ENCODE data around the gene TMEM184B. TPM values are rescaled to one million over a fixed set of nuclear protein-coding genes. Genes with fewer than 3 reads are reported as not detected.

Gene TMEM184B
- total and polyA plus RNA-seq, 2 donors (not counting 1 experiment from before 2014, with no cell fraction given): 9.9 to 24.7 TPM

GRCh38 chr22:38317995-38318715, 45.3 kb upstream of the TMEM184B start:
- Histone ChIP-seq H3K4me2 (replicated peaks; ENCODE audit: low read depth, low read length, poor library complexity, severe bottlenecking) (peak overlapping the region; percentile 94), H3K79me2 (ENCODE audit: control insufficient read depth, insufficient read depth, low read length) (no peaks in the 10 kb centered on the region), H3K27me3 (replicated peaks in 1 of 4; ENCODE audit: control extremely low read depth in 1 of 4, control insufficient read depth in 3 of 4, insufficient read depth in 4 of 4, low read length in 3 of 4) (no peaks in the 10 kb centered on the region), H3K4me1 (ENCODE audit: control insufficient read depth in 2 of 2, insufficient read depth in 2 of 2, low read length in 2 of 2) (peaks cover 34 to 43% of the 10 kb centered on the region in 2 donors), H3K9ac (ENCODE audit: low read length) (peak overlapping the region; percentile 76), H3K9me3 (ENCODE audit: control extremely low read depth in 1 of 3, control insufficient read depth in 2 of 3, insufficient read depth in 1 of 3, low read length in 2 of 3) (no peaks in the 10 kb centered on the region), H2AFZ (ENCODE audit: insufficient read depth, low read depth, low read length, poor library complexity, severe bottlenecking) (peak overlapping the region; percentile 92), H4K20me1 (ENCODE audit: control insufficient read depth, insufficient read depth, low read length, poor library complexity, severe bottlenecking) (peaks cover 14% of the 10 kb centered on the region), H3K36me3 (replicated peaks in 1 of 2; ENCODE audit: control extremely low read depth in 1 of 2, control insufficient read depth in 1 of 2, extremely low read depth in 1 of 2, insufficient read depth in 2 of 2, low read length in 1 of 2) (no peaks in the 10 kb centered on the region), H3K4me3 (ENCODE audit: control extremely low read depth in 1 of 5, extremely low read depth in 1 of 5, insufficient read depth in 1 of 5, low read depth in 2 of 5, low read length in 4 of 5) (peak overlapping the region in 3 of 5 experiments; percentile 55 to 71 (median 60)), H3K27ac (ENCODE audit: low read length in 2 of 2) (peak overlapping the region; percentile 74 to 84)
- ChIA-PET POLR2A (interaction anchor here (0.8 to 1.5 kb wide), 2 partner anchors 47 to 81 kb away, joined by 3 read pairs; no protein-coding TSS in a partner anchor), CTCF (no interaction called here)
- ATAC-seq (ENCODE audit: low read depth) (no peak), DNase-seq (no peak)
- H3K4me1 Mint-ChIP-seq: peaks cover 42% of the 10 kb centered on the region
- WGBS (ENCODE audit: insufficient coverage): 63% methylated on average over 14 of the region's 18 CpGs
- peak overlapping the region; percentile 92 for H3K27ac Mint-ChIP-seq
- H3K9me3 Mint-ChIP-seq (ENCODE audit: insufficient read depth): no peaks in the 10 kb centered on the region
- TF ChIP-seq CTCF (IDR thresholded peaks at IDR 0.05) (no peak), EZH2 (IDR thresholded peaks at IDR 0.05; ENCODE audit: borderline replicate concordance, insufficient read depth, low read depth, low read length, poor library complexity, severe bottlenecking) (no peak)
- intact Hi-C loops (cut with micrococcal nuclease): loop anchor here (1.0 to 10.0 kb wide), 9 partner anchors 45 to 711 kb away; partner anchors contain the start of genes CBX6, DDX17, DMC1 and GGA1
- H3K27me3 Mint-ChIP-seq: no peaks in the 10 kb centered on the region
- H3K4me3 Mint-ChIP-seq: peak overlapping the region; percentile 80
